Heart right ventricle (tissue), 16 donors: ENCODE measurements around the gene EML1. TPM values are rescaled to one million over a fixed set of nuclear protein-coding genes. Genes with fewer than 3 reads are reported as not detected.

ENCODE experiments used
- ATAC-seq, 8 donors: fragments of 200-7000 bp; cut with Tn5 transposase; one replicate each; pipeline ENCODE4 v1.9.1; 2020; ENCODE audit warnings: mild to moderate bottlenecking in 8 of 8, moderate library complexity in 8 of 8, moderate number of reproducible peaks in 1 of 8
- DNase-seq, 2 donors: peaks; one replicate each; pipeline ENCODE4 v3.0.0-alpha.2; 2020
- H3K27ac ChIP-seq, 10 donors: fragments of 200-600 bp; sonication (generic) in 2 of 10; one replicate each; pipeline versions ENCODE4 v1.5.0 to v1.8.0; 2020 to 2022; ENCODE audit warnings: mild to moderate bottlenecking in 3 of 10
- H3K27me3 ChIP-seq, 7 donors: fragments of 200-600 bp; one replicate each; pipeline ENCODE4 v1.8.0; 2021 to 2022; ENCODE audit warnings: mild to moderate bottlenecking in 2 of 7
- H3K36me3 ChIP-seq, 9 donors: fragments of 200-600 bp; sonication (generic) in 1 of 9; one replicate each; pipeline versions ENCODE4 v1.5.0 to v1.8.0; 2020 to 2022; ENCODE audit warnings: mild to moderate bottlenecking in 2 of 9
- H3K4me1 ChIP-seq, 9 donors: fragments of 200-600 bp; sonication (generic) in 1 of 9; one replicate each; pipeline versions ENCODE4 v1.5.0 to v1.8.0; 2020 to 2022; ENCODE audit warnings: mild to moderate bottlenecking in 4 of 9
- H3K4me3 ChIP-seq, 10 donors: fragments of 200-600 bp; sonication (generic) in 2 of 10; one replicate each; pipeline versions ENCODE4 v1.5.0 to v1.8.0; 2020 to 2022; ENCODE audit warnings: mild to moderate bottlenecking in 7 of 10, moderate library complexity in 2 of 10
- H3K9me3 ChIP-seq, 11 donors: fragments of 200-600 bp in 10 of 11; sonication (generic) in 2 of 11; one replicate each; pipeline versions ENCODE4 v1.5.0 to v1.8.0; 2013 to 2022; ENCODE audit warnings: mild to moderate bottlenecking in 2 of 11, control low read depth in 1 of 11, moderate library complexity in 1 of 11
- CTCF ChIP-seq, 9 donors: fragments of 200-600 bp; sonication (generic) in 2 of 9; IDR thresholded peaks; one replicate each; pipeline versions ENCODE4 v1.5.0 to v1.8.0; 2021 to 2022; ENCODE audit warnings: antibody characterized with exemption in 9 of 9, mild to moderate bottlenecking in 5 of 9, moderate library complexity in 1 of 9
- WGBS, 2 donors: extraction: QIAGEN DNeasy Blood & Tissue Kit; methylation state at CpG; one replicate each; pipeline ENCODE4 v1.1.7; 2013; ENCODE audit warnings: inconsistent platforms in 1 of 2; 5-methylcytosine and 5-hydroxymethylcytosine counted together
- intact Hi-C, 10 donors: fragments of 100-400 bp; cut with DNase I; formaldehyde crosslinking; loops; one replicate each; pipeline versions ENCODE4 v1.11.1 to v1.14.2; 2022
- polyA plus RNA-seq, 2 donors: library from polyadenylated mRNA; stranded (reverse); fragments of 200-250 nt; gene quantifications; one replicate each; pipeline ENCODE4 v1.2.3, GENCODE V29; 2013
- total RNA-seq, 10 donors: library from RNA; stranded (reverse); fragmentation: NEBNext Ultra II Directional in 3 of 10; extraction: Animal tissue kit (Norgen Biotek cat#: 25700) in 3 of 10; gene quantifications; one replicate each; pipeline versions ENCODE4 v1.2.1 to v1.2.4, GENCODE V29; 2021 to 2023
- donor health status: Arrhythmogenic right ventricular cardiomyopathy.
- donor health status: ischemic (EF 13 %, LVEDD 7.1; RV severe dilation, severe dysfunction).
- donor health status: healthy with polysubstance abuse.
- donor health status: DM: no; HTN: yes; CAD: no.
- donor health status: DM: no; HTN: no; CAD: no.
- donor health status: ischemic (EF 25% LVEDD 6.9; RV normal size, moderate dysfunction).
- donor health status: ischemic (EF 25% LVEDD 5.7; RV mildly dilated, moderate dysfunction).
- donor health status: healthy.
- donor health status: DM: yes; HTN: yes; CAD: no.
- donor health status: Ischemic cardiomyopathy.
- donor health status: ischemic (EF 35%, LVEDD 5.7; RV mildly dilated, moderate dysfunction).
- donor health status: nonischemic (EF 11% LVEDD 7.7; RV severe dilation, severe dysfunction).
- donor health status: DM: yes; HTN: yes; CAD: no.
- donor health status: PGD.
- donor health status: ischemic (EF 29% LVEDD 5.4; RV normal size, mild dysfunction).
- donor health status: nonischemic (EF 23%, LVEDD 6.1; RV moderate dilation, normal function).

EML1 gene
- total and polyA plus RNA-seq, 12 donors, result 9.1 to 49.2 (median 33.8) TPM

- Histone ChIP-seq H3K4me1 (peaks cover 51 to 98% (median 87%) of the 10 kb centered on the region in 9 donors), H3K4me3 (no peak overlapping the region), H3K27ac (peak overlapping the region; percentile 9 to 83 (median 64)), H3K36me3 (peaks cover 0 to 4% (median 0%) of the 10 kb centered on the region in 9 donors), H3K27me3 (peaks cover 0 to 4% (median 0%) of the 10 kb centered on the region in 7 donors), H3K9me3 (no peaks in the 10 kb centered on the region)
- WGBS, 2 donors, result 58 to 66% methylated on average over 25 of the region's 25 CpGs
- TF ChIP-seq CTCF (IDR thresholded peaks at IDR 0.05), result no peak
- ATAC-seq (no peak), DNase-seq (no peak)
- intact Hi-C loops, result loop anchor here in 2 of 10 donors (5.0 kb wide), 2 partner anchors 35 to 40 kb away; partner anchors contain the start of gene EML1 (in 1 of the 2)
These were observed 41.4 kb upstream of the EML1 start for GRCh38 chr14:99751539-99752485.

DNA sequence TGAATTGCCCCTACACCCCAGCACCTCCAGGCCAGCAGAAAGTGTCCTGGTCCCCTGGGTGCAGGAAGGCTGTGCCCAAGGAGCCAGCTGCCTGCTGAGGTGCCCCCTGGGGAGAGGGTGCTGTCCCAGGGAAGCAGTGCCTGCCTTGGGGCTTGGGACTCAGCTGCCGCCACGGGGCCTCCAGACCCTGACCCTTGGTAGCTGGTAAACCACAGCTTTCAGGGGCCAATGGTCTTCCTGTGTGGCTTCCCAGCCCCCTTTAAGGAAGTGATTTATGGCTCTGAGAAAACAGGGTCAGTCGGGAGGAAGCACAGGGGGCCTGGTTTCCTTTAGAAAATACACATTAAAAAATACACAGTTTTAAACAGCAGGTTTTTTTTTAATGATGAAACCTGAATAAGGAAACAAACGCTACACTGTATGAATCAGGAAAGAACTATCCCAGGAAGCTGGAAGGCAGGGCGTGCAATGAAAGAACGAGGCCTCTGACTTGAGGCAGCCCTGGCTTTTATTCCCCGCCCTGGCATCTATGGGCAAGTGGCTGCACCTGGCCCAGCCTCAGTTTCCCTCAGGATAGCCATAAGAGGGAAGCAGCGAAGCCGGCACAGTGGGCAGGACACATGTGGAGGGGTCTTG, 40.6 kb upstream of the EML1 start:
- intact Hi-C loops, result loop anchor here in 2 of 10 donors (5.0 kb wide), 2 partner anchors 35 to 40 kb away; partner anchors contain the start of gene EML1 (in 1 of the 2)
- TF ChIP-seq CTCF (IDR thresholded peaks at IDR 0.05), result no peak
- H3K36me3 ChIP-seq, result peaks cover 0 to 4% (median 0%) of the 10 kb centered on the region in 9 donors
- peaks cover 47 to 93% (median 79%) of the 10 kb centered on the region in 9 donors for H3K4me1 ChIP-seq
- no peak overlapping the region for H3K4me3 ChIP-seq
- H3K27me3 ChIP-seq, result peaks cover 0 to 4% (median 0%) of the 10 kb centered on the region in 7 donors
- 54 to 66% methylated on average over 9 of the region's 9 CpGs for whole genome bisulfite sequencing, 2 donors
- peak overlapping the region; percentile 9 to 83 (median 64) for H3K27ac ChIP-seq
- DNase-seq, result no peak
- peak in 1 of 8 donors; percentile 22 for ATAC-seq
- no peaks in the 10 kb centered on the region for H3K9me3 ChIP-seq

DNA sequence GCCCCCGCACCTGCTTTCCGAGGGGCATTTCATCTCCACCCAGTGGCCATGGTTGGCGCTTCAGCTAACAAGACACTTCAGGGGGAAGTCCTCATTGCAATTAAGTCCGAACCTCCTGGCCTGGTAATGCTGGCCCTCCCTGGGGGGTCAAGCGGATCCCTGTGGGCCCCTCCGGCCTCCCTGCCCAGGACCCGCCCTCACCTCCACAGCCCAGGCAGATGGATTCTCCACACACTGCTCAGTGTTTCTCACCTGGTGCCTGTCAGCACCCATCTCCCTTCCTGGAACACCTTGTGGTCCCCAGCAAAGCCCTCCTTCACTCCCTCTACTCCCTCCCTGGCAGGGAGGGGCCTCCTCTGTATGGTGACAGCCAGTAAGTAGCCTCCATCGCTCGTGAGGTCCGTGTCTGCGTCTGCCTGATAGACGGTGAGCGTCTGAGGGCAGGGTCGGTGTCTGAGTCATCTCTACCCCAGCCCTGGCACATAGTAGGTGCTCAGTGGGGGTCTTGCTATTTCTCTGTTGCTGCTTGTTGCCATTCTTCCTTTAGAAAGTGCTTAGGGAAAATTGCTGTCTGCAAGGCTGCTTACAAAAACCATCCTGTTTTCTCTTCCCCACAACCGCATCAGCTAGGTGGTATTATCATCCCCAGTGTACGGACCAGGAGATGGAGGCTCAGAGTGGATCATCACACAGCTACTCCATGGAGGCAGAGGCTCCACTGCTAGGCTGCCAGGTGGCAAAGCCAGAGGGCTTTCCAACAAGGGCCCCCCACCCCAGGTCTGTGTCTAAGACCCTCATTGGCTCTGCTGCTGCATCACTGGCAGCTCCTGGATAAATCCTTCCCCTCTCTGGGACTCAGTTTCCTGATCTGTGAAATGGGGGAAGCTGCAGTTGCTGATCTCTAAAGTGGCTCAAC, 39.7 kb upstream of the EML1 start:
- Histone ChIP-seq H3K4me3 (no peak overlapping the region), H3K27me3 (peaks cover 0 to 4% (median 0%) of the 10 kb centered on the region in 7 donors), H3K36me3 (peaks cover 0 to 4% (median 0%) of the 10 kb centered on the region in 9 donors), H3K9me3 (no peaks in the 10 kb centered on the region), H3K4me1 (peaks cover 41 to 92% (median 74%) of the 10 kb centered on the region in 9 donors), H3K27ac (peak overlapping the region in 7 of 10 donors; percentile 34 to 83 (median 64))
- TF ChIP-seq CTCF (IDR thresholded peaks at IDR 0.05), result no peak
- DNase-seq (no peak), ATAC-seq (no peak)
- intact Hi-C loops, result loop anchor here in 2 of 10 donors (5.0 kb wide), 2 partner anchors 34 to 39 kb away; partner anchors contain the start of gene EML1 (in 1 of the 2)
- 77 to 78% methylated on average over 15 to 16 of the region's 16 CpGs for WGBS, 2 donors
